ENCODE results near the gene FANCI.

DNA sequence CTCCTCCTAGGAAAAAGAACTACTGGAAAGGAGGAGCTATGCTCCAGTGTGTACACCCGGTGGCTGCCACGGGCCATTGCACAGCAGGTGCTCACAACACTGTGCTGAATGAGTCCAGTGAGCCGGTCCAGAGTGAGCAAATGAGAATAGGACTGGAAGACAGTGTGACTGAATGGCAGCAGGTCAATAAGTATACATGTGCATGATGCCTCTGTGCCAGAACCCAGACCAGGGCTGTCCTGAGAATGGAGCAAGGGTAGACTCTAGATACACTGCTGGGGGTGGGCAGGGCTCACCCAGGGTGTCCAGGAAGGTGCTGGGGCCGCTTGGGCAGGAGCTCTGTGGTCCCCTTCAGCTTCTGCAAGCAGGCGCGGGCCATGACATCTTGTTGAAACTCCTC is 82.5 kb downstream of the FANCI start:
- TF ChIP-seq, protein P1, sequence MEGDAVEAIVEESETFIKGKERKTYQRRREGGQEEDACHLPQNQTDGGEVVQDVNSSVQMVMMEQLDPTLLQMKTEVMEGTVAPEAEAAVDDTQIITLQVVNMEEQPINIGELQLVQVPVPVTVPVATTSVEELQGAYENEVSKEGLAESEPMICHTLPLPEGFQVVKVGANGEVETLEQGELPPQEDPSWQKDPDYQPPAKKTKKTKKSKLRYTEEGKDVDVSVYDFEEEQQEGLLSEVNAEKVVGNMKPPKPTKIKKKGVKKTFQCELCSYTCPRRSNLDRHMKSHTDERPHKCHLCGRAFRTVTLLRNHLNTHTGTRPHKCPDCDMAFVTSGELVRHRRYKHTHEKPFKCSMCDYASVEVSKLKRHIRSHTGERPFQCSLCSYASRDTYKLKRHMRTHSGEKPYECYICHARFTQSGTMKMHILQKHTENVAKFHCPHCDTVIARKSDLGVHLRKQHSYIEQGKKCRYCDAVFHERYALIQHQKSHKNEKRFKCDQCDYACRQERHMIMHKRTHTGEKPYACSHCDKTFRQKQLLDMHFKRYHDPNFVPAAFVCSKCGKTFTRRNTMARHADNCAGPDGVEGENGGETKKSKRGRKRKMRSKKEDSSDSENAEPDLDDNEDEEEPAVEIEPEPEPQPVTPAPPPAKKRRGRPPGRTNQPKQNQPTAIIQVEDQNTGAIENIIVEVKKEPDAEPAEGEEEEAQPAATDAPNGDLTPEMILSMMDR (IDR thresholded peaks at IDR 0.05 in 8 of 11, conservative IDR thresholded peaks at IDR 0.05 in 3 of 11) = no peak
- TF ChIP-seq POLR2A (IDR thresholded peaks at IDR 0.05) (no peak), POLR2AphosphoS5 (IDR thresholded peaks at IDR 0.05) (no peak)
